GM12865 (cell line): ENCODE measurements around the gene PREX1.
"Not testable (repeated sequence)": the region's sequence is repeated elsewhere in the genome, so short reads cannot be mapped to it uniquely, and the experiment has no call there.

Experiments
- DNase-seq: peaks from one replicate; pipeline ENCODE4 v3.0.0; 2010; ENCODE audit warnings: low read depth
- H3K4me3 ChIP-seq: 2 replicates; pipeline ENCODE4 v1.5.1; 2011; ENCODE audit warnings: mild to moderate bottlenecking, low read depth, low read length, control low read depth
- TF ChIP-seq, protein P1 (sequence below): IDR thresholded peaks from 2 replicates; pipeline ENCODE4 v1.5.1; 2011; ENCODE audit warnings: low read length, control low read depth, low read depth, inconsistent platforms; ENCODE audit not compliant: insufficient read depth; ENCODE audit errors: missing control alignments

Gene PREX1

GRCh38 chr20:48760403-48760983 lies 67.3 kb downstream of the PREX1 start:
- peak; percentile 79 for DNase-seq
- no peak overlapping the region for H3K4me3 ChIP-seq
- TF ChIP-seq, protein P1, sequence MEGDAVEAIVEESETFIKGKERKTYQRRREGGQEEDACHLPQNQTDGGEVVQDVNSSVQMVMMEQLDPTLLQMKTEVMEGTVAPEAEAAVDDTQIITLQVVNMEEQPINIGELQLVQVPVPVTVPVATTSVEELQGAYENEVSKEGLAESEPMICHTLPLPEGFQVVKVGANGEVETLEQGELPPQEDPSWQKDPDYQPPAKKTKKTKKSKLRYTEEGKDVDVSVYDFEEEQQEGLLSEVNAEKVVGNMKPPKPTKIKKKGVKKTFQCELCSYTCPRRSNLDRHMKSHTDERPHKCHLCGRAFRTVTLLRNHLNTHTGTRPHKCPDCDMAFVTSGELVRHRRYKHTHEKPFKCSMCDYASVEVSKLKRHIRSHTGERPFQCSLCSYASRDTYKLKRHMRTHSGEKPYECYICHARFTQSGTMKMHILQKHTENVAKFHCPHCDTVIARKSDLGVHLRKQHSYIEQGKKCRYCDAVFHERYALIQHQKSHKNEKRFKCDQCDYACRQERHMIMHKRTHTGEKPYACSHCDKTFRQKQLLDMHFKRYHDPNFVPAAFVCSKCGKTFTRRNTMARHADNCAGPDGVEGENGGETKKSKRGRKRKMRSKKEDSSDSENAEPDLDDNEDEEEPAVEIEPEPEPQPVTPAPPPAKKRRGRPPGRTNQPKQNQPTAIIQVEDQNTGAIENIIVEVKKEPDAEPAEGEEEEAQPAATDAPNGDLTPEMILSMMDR = no peak

GRCh38 chr20:48759631-48760245 lies 68.1 kb downstream of the PREX1 start:
- no peak for DNase-seq
- H3K4me3 ChIP-seq = no peak overlapping the region
- TF ChIP-seq, protein P1 = no peak

DNA sequence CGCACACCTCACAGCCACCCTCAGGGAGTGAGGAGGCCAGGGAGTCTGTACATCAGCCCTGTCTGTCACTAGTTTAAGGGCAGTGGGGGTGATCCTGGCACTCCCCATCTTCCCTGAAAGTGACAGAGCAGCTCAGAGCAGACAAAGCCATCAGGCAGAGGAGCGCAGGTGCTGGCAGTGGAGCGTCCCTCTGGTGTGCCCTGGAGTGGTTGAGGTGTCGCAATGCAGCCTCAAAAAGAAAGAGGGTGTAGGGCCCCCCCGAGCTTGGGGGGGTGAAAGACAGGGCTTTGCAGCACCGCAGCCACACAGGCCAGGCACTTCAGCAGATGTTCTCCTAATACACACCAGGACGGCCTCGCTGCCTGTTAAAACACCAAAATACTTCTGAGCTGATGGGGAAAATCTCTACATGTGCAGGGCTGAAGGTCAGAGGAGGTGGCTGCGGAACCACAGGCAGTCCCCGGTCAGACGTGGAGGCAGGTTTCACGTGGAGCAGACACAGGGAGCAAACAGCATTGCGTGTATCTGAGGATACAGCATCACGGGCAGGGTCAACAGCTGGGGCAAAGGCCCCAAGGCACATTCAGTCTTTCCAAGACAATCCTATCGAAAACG lies 69.5 kb downstream of the PREX1 start:
- no peak overlapping the region for H3K4me3 ChIP-seq
- TF ChIP-seq, protein P1 = no peak
- DNase-seq = no peak

DNA sequence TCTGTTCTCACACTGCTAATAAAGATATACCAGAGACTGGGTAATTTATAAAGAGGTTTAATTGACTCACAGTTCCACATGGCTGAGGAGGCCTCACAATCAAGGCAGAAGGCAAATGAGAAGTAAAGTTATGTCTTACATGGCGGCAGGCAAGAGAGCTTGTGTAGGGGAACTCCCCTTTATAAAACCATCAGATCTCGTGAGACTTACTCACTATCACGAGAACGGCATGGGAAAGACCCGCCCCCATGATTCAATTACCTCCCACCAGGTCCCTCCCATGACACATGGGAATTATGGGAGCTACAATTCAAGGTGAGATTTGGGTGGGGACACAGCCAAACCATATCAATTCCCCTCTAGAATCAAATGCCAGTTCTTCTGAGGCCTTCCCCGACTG lies 71.0 kb downstream of the PREX1 start:
- not testable (repeated sequence) for H3K4me3 ChIP-seq, DNase-seq

DNA sequence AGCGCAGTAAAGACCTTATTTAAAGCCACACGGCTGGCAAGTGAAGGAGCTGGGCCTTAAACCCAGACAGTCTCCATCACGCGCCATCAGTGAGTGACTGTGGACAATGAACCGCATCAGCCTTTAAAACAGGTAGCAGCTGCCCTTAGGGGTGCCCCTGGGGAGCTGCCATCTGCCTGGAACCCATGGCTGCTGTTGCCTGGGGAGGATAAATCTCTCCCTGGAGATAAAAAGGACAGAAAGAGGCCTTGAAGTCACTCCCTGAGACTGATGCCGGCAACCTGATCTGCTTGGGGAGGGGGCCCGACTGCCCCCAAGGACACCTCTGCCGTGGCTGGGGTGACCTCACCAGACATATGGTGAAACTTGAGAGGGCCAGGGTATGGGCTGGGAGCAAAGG lies 73.5 kb downstream of the PREX1 start:
- DNase-seq = no peak
- TF ChIP-seq, protein P1 = no peak
- H3K4me3 ChIP-seq = no peak overlapping the region

GRCh38 chr20:48752963-48753362 lies 74.8 kb downstream of the PREX1 start:
- TF ChIP-seq, protein P1 = no peak
- H3K4me3 ChIP-seq = no peak overlapping the region
- DNase-seq = no peak

DNA sequence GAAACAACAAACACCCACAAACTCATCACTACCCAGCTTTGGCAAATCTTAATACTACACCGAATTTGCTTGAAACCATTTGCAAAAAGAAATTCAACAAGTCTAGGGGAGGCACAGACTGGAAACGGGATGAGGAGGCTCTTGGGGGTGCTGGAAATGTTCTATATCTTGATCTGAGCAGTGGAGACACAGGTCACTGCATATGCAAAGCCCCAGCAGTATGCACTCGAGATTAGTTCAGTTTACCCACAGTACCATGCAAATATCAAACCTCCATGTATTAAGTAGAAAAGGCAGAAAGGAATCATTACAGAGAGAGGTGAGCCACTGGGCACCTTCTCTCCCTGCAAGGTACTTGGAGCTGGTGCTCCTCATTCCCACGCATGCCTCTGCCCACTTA lies 75.9 kb downstream of the PREX1 start:
- no peak overlapping the region for H3K4me3 ChIP-seq
- TF ChIP-seq, protein P1 = no peak
- DNase-seq = peak; percentile 46
